Bone marrow (tissue), 2 donors: ENCODE measurements around the gene ME3.

Experiments
- DNase-seq, 2 donors: peaks; one replicate each; lab custom pipeline; 2025; lab: John Stamatoyannopoulos, UW

ME3 gene

GRCh38 chr11:86692746-86693145 is 20.3 kb upstream of the ME3 start:
- DNase-seq = no peak

DNA sequence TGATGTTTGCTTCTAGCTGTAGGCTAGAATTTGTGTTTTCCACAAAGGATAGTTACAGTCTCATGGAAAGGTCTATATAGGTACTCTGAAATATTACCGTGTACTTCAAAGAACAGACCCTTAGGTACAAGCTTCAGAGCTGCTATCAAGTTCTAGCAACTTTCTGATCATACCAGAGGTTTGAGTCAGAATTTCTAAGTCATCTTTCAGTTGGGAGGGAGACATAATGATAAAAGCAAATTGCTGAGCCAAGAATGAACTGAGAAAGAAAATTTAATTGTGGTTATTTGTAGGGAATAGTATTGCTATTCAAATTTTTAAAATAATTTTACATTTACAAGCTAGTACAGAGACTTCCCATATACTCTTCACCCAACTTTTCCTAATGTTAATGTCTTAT is 19.9 kb upstream of the ME3 start:
- DNase-seq = no peak

GRCh38 chr11:86688398-86689179 is 16.2 kb upstream of the ME3 start:
- no peak for DNase-seq

DNA sequence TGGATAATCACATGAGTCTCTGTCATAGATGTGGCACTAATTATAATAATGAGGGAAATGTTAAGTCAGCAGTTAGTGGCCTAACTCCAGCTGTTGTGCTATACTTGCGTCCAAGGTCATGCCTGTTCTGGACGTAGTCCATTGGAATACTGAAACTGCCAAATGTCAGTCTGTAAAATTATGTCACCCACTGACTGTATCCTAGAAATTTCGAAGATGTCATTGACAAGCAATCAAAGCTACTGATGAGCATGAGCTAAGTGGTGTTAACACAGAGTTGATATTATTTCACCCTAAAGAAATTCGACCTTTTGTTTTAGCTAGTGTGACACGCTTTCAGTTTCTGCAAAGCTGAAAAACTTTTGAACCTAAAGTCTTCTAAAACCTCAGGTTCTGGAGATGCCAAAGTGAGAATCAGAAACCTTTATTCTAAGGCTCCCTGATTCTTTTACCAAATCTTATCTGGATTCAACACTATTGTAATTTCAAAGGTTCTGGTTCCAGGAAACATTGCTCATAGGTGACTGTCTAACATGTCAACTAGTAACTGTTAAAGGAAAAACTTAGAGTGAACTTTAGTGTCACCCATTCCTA is 14.9 kb upstream of the ME3 start:
- DNase-seq = no peak

- DNase-seq = no peak
Measured at GRCh38 chr11:86686531-86686930, 14.1 kb upstream of the ME3 start.

DNA sequence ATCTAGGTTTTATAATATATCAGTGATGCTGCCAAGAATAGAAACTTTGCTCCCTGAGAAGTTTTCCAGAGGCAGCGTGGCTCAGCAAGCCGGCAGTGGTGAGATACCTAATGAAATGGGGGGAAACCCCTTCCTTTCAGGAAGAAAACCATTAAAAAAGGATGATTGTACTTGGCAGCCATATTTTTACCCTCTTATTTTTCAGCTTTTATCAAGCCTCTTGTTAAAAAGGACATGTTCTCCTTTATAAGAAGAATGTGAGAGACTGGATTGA is 9.0 kb upstream of the ME3 start:
- DNase-seq = no peak

GRCh38 chr11:86680716-86681482 is 8.5 kb upstream of the ME3 start:
- DNase-seq = no peak

GRCh38 chr11:86678823-86679222 is 6.4 kb upstream of the ME3 start:
- DNase-seq = no peak

DNA sequence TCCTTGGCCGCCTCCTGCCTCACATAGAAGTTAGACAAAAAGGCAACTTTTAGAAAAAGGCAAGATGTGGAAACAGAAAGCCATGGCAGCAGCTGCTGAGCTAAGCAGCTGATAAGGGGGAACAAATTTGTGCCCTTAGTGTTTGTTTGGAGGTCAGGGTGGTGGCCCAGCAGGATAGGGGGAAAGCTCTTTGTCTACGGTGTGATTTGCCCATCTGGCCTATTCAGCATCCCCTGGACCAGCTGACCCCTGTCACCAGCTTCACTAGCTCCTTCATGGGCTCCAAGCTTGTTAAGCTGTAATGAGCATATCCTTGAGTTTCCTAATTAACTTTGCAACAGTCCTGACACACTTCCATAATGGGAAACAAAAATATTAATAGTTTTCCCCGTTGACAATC is 5.9 kb upstream of the ME3 start:
- no peak for DNase-seq

- DNase-seq = no peak
Measured at GRCh38 chr11:86676533-86677154, 4.2 kb upstream of the ME3 start.

- DNase-seq = no peak
Measured at GRCh38 chr11:86676010-86676409, 3.6 kb upstream of the ME3 start.

DNA sequence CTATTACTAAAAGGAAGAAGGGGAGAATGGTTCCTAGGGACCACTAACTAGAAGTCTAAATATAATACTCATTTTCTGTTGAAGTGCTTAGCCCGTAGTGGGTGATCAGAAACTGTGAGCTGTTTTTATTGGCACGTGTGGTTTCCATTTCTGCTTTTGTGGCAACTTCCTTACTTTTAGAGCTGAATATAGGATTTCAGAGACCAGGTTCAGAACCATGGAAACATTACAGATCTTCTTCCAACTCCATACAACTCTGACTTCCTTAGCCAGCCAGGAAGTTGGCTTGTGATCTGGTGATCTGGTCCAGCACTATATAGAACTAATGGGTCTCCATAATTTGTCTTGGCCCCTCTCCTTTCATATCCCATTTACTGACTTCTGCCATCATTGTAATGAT is 2.6 kb upstream of the ME3 start:
- no peak for DNase-seq

GRCh38 chr11:86673872-86674750 is 1.7 kb upstream of the ME3 start:
- no peak for DNase-seq

DNA sequence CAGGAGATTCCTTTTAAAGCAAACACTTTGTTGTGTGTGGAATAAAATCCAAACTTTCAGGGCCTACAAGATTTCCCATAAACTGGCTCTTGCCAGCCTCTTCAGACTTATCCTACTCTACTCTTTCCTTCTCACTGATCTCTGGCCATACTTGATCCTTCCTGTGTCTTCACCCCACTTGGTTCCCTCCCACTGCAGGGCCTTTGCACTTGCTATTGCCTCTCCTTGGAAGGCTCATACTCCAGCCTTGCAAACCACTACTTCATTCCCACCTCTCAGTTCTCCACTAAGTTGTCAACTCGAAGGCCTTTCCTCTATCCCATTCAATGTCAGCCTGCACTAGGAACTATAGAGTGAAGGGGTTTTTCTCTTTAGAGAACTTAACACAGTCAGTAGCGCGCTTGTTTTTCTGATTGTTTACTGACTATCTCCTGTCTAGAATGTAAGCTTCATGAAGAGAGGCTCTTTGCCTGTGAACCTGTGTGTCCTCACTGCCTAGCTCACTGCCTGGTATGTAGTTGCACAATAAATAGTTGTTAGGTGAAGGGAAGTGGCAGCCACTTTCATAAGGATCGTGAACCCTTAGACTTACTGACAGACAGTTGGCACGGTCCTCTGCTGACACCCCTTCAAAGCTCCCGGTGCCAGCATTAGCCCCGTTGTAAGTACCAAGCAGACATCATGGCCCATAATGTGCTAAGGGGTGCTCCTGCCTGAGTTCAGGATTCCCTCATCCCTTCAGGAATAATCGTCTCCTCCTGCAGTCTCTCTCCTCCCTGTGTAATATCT is 833 bp upstream of the ME3 start:
- DNase-seq = no peak

GRCh38 chr11:86671531-86672006 is 847 bp downstream of the ME3 start:
- DNase-seq = peak in 1 of 2 donors; percentile 53

- no peak for DNase-seq
Measured at GRCh38 chr11:86670911-86671310, 1.5 kb downstream of the ME3 start.

DNA sequence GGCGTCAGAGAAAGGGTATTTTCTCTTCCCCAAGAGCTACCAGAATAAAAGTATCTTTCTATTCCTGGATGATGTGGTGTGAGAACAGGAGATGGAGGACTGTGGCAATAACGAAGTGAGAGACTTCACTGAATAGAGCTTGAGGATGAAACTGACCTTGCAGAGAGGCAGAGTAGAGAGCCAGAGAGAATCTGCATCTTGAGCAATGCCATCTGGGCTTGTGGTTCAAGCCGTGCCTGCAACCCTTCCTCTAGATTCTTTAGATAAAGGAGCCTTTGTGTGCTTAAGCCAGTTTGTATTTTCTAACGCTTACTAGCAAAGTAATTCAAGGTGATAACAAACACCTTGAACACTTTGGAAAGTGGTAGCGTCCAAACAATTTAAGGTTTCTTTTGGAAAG is 2.2 kb downstream of the ME3 start:
- DNase-seq = peak in 1 of 2 donors; percentile 24

DNA sequence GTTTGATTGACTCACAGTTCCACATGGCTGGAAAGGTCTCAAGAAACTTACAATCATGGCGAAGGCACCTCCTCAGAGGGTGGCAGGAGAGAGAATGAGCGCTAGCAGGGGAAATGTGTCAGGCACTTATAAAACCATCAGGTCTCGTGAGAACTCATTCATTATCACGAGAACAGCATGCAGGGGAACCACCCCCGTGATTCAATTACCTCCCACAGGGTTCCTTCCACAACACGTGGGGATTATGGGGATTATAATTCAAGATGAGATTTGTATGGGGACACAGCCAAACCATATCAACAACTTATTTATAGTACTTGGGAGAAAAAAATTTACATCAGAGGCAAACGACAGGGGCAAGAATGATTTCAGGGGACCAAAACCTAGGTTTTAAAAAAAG is 3.0 kb downstream of the ME3 start:
- DNase-seq = no peak

GRCh38 chr11:86668929-86669328 is 3.5 kb downstream of the ME3 start:
- DNase-seq = no peak

DNA sequence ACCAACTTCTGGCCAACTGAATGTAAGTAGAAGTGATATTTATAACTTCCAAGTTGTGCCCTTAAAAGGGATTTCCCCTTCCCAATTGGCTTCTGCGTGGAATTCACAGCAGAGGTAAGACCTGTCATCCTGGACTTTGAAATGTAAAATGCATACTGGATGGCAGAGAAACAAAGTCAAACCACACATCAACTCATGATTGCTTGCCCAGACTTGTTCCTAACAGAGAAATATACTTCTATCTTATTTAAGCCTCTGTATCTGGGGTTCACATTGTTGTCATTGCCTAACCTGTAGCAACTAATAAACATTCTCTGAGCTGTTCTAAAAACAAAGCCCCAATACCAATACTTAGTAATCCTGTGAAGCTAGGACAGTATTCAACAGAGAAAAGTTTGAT is 6.2 kb downstream of the ME3 start:
- DNase-seq = no peak

GRCh38 chr11:86664930-86665329 is 7.5 kb downstream of the ME3 start:
- DNase-seq = no peak
